GM21529 (cell line): ENCODE measurements around the gene UBXN7.
"Not testable (repeated sequence)": the region's sequence is repeated elsewhere in the genome, so short reads cannot be mapped to it uniquely, and the experiment has no call there.

ENCODE experiments used
- ATAC-seq: cut with Tn5 transposase; IDR thresholded peaks from one replicate; pipeline ENCODE4 v1.9.1; 2021; ENCODE audit not compliant: unreplicated experiment

The UBXN7 gene

DNA sequence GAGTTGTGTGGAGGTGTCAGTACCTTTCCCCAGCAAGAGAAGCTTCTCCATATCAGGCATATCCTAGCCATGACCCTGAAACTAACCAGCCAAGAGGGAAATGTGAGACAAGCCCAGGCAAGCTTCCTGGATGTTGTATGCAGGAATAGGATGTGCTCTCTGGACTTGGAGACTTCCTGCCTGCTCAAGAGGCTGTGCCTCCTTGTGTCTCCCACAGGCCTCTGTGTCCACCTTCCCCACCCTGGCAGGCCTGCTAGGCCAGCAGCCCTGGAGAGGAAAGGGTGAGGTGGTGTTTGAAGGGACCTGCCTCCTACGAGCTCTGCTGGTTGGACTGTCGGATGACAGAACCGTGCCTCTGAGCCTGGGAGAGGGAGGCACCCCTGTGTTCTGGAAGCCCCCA lies 112.1 kb downstream of the UBXN7 start:
- ATAC-seq, result no peak

GRCh38 chr3:196317687-196318467 lies 114.3 kb downstream of the UBXN7 start, which contains the start of gene DYNLT2B:
TSS of gene DYNLT2B (minus strand) at chr3:196318240. CDS start at chr3:196318152, 88 bp downstream.
- peak; percentile 78 for ATAC-seq

DNA sequence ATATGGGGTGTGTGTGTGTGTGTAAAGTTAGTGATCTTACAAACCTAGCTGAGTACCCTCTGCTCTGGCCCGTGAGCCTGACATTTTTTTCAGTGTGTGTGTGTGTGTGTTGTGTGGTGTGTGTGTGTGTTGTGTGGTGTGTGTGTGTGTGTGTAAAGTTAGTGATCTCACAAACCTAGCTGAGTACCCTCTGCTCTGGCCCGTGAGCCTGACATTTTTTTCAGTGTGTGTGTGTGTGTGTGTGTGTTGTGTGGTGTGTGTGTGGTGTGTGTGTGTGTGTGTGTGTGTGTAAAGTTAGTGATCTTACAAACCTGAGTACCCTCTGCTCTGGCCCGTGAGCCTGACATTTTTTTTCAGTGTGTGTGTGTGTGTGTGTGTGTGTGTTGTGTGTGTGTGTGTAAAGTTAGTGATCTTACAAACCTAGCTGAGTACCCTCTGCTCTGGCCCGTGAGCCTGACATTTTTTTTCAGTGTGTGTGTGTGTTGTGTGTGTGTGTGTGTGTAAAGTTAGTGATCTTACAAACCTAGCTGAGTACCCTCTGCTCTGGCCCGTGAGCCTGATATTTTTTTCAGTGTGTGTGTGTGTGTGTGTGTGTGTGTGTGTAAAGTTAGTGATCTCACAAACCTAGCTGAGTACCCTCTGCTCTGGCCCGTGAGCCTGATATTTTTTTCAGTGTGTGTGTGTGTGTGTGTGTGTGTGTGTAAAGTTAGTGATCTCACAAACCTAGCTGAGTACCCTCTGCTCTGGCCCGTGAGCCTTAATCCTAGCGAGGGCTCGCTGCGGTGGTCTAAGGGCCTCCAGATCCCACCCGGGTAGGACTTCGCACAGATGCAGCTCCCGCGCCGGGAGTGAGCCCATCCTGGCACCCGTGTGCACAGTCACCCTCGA lies 115.2 kb downstream of the UBXN7 start:
- ATAC-seq, result not testable (repeated sequence)

GRCh38 chr3:196315821-196316220 lies 116.4 kb downstream of the UBXN7 start:
- no peak for ATAC-seq

- no peak for ATAC-seq
Observed at GRCh38 chr3:196314597-196314996, 117.6 kb downstream of the UBXN7 start.

DNA sequence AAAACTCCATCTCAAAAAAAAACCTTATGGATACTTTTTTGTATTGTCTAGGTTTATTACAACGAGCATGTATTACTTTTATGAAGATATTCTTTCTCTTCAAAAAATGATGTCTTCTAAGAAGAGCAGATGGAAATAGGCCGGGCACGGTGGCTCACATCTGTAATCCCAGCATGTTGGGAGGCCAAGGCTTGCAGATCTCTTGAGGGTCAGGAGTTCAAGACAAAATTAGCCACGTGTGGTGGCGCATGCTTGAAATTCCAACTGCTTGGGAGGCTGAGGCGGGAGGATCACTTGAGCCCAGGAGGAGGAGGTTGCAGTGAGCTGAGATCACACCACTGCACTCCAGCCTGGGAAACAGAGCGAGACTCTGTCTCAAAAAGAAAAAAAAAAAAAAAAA lies 118.1 kb downstream of the UBXN7 start:
- ATAC-seq, result not testable (repeated sequence)

DNA sequence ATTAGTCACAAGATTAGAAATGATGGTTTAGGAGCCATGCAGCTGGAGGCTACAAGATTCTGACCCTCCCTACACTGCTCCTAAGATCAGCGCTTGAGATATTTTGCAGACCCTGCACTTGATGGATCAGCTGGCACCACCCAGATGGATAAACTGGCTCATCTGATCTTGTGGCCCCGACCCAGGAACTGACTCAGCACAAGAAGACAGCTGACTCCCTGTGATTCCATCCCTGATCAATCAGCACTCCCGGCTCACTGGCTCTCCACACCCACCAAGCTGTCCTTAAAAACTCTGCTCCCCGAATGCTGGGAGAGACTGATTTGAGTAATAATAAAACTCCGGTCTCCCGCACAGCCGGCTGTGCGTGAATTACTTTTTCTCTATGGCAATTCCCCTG lies 129.3 kb downstream of the UBXN7 start:
- not testable (repeated sequence) for ATAC-seq

- not testable (repeated sequence) for ATAC-seq
Observed at GRCh38 chr3:196302551-196302950, 129.7 kb downstream of the UBXN7 start.

GRCh38 chr3:196298521-196298920 lies 133.7 kb downstream of the UBXN7 start:
- no peak for ATAC-seq
